NB4 (cell line): ENCODE data around the gene POGZ.
A peak's percentile ranks its signal among the peaks of the same experiment; 100 is the strongest.

ENCODE experiments used
- DNase-seq: peaks from one replicate; pipeline ENCODE4 v3.0.0; 2010; ENCODE audit warnings: low read depth
- H3K4me3 ChIP-seq: one replicate; pipeline ENCODE4 v1.5.1; 2011; ENCODE audit warnings: mild to moderate bottlenecking, low read depth, low read length, moderate library complexity
- CTCF ChIP-seq: IDR thresholded peaks from one replicate; pipeline ENCODE4 v1.5.1; 2012; ENCODE audit warnings: low read depth, low read length
- MYC ChIP-seq: IDR thresholded peaks from 2 replicates; pipeline ENCODE4 v1.6.1; 2011; ENCODE audit warnings: low read depth, low read length
- POLR2A ChIP-seq: IDR thresholded peaks from 2 replicates; pipeline ENCODE4 v1.6.1; 2011; ENCODE audit warnings: mild to moderate bottlenecking; ENCODE audit not compliant: insufficient read length; ENCODE audit errors: extremely low read depth
- TF ChIP-seq, protein P1 (sequence below): IDR thresholded peaks from 2 replicates; pipeline ENCODE4 v1.6.1; 2011; ENCODE audit warnings: low read depth, low read length

Gene POGZ

GRCh38 chr1:151476083-151476482, 16.8 kb upstream of the POGZ start:
- DNase-seq: no peak
- TF ChIP-seq MYC: no peak
- TF ChIP-seq, protein P1, sequence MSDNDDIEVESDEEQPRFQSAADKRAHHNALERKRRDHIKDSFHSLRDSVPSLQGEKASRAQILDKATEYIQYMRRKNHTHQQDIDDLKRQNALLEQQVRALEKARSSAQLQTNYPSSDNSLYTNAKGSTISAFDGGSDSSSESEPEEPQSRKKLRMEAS: no peak
- no peak for TF ChIP-seq CTCF
- no peak overlapping the region for H3K4me3 ChIP-seq

DNA sequence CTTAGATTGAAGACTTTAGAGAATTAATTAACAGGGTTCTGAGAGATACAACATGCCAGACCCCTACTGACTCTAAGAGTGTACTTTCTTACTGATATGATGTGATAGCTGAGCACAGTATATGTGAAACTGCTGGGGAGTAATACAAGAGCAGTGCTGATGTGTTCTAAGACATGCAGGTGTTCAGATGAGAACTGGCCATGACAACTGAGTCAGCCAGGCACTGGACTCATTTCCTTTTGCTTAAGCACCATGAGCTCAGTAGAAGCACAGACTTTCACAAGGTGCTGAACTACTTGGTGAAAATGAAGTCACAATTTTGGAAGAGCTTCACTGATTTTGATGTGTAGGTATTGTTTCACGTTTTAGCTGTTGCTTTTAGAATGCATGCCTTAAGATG, 15.9 kb upstream of the POGZ start:
- TF ChIP-seq, protein P1: no peak
- TF ChIP-seq MYC (no peak), POLR2A (no peak), CTCF (no peak)
- no peak for DNase-seq
- no peak overlapping the region for H3K4me3 ChIP-seq

GRCh38 chr1:151474745-151475144, 15.5 kb upstream of the POGZ start:
- no peak overlapping the region for H3K4me3 ChIP-seq
- no peak for DNase-seq
- TF ChIP-seq MYC (no peak), CTCF (no peak), POLR2A (no peak)
- TF ChIP-seq, protein P1: no peak

GRCh38 chr1:151472856-151473731, 13.8 kb upstream of the POGZ start:
- DNase-seq: peak; percentile 20
- TF ChIP-seq CTCF (no peak), MYC (no peak), POLR2A (no peak)
- TF ChIP-seq, protein P1: no peak
- H3K4me3 ChIP-seq: no peak overlapping the region

- no peak for DNase-seq
- no peak overlapping the region for H3K4me3 ChIP-seq
- TF ChIP-seq CTCF (no peak), POLR2A (no peak)
Observed at GRCh38 chr1:151465026-151465425, 5.7 kb upstream of the POGZ start.

GRCh38 chr1:151461694-151462093, 2.4 kb upstream of the POGZ start:
- TF ChIP-seq CTCF (no peak), MYC (no peak), POLR2A (no peak)
- TF ChIP-seq, protein P1: no peak
- H3K4me3 ChIP-seq: no peak overlapping the region
- peak; percentile 12 for DNase-seq
